ENCODE results near the gene GMPPA. TPM values are rescaled to one million over a fixed set of nuclear protein-coding genes. Genes with fewer than 3 reads are reported as not detected.
A peak's percentile ranks its signal among the peaks of the same experiment; 100 is the strongest.

The GMPPA gene
- total RNA-seq, 4 donors from 2014 or later = 22.6 to 37.8 (median 29.4) TPM

DNA sequence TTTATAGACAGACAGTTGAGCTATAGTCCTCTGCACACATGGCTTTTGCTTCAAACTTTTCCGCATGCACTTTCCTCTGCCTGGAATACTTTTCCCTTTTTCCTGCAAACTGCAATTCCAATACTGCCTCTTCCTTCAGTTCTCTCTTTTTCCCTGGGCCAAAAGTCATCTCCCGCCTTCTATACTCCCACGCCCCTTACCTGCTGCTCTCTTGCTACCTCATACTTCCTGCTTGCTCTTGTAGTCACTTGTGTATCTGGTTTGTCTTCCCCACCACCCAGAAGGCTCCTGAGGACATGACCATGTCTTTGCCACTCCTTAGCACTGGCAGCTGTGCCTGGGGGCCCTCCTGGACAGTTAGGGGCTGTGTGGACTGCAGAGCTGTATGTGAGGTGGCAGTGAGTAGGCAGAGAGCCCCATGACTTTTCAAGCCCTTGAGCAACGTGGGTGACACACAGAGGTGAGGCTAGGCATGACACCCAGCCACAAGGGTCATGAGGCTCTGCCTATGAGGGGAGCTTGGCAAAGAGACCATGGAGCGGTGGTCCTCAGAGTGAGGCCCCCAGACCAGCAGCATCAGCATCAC, 40.8 kb upstream of the GMPPA start:
- ATAC-seq (ENCODE audit: low FRiP score) = no peak

DNA sequence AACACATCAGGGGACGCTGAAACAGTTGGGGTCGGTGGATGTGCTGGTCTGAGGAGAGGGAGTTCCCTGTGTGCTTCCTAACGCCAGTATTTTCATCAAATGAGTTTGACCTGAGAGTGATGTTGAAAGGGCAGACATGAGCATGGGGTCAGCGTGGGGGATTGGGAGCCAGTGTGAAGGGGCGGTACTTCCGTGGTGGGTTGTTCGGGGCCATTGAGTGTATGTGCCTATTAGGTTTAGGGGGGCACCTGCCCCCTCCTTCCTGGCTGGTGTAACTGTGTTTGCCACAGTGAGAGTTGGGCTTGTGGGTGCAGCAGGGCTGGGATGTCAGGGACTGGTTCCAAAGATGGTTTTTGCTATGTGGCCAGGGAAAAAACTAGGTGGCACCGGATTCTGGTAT, 39.7 kb upstream of the GMPPA start:
- TF ChIP-seq, protein P1, sequence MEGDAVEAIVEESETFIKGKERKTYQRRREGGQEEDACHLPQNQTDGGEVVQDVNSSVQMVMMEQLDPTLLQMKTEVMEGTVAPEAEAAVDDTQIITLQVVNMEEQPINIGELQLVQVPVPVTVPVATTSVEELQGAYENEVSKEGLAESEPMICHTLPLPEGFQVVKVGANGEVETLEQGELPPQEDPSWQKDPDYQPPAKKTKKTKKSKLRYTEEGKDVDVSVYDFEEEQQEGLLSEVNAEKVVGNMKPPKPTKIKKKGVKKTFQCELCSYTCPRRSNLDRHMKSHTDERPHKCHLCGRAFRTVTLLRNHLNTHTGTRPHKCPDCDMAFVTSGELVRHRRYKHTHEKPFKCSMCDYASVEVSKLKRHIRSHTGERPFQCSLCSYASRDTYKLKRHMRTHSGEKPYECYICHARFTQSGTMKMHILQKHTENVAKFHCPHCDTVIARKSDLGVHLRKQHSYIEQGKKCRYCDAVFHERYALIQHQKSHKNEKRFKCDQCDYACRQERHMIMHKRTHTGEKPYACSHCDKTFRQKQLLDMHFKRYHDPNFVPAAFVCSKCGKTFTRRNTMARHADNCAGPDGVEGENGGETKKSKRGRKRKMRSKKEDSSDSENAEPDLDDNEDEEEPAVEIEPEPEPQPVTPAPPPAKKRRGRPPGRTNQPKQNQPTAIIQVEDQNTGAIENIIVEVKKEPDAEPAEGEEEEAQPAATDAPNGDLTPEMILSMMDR (IDR thresholded peaks at IDR 0.05) = no peak
- no peak for DNase-seq (ENCODE audit: low spot score)
- no peak for ATAC-seq (ENCODE audit: low FRiP score)

More for the DNA sequence above, 40.8 kb upstream of the GMPPA start:
- TF ChIP-seq, protein P1 (IDR thresholded peaks at IDR 0.05) = no peak
- DNase-seq (ENCODE audit: low spot score) = no peak

DNA sequence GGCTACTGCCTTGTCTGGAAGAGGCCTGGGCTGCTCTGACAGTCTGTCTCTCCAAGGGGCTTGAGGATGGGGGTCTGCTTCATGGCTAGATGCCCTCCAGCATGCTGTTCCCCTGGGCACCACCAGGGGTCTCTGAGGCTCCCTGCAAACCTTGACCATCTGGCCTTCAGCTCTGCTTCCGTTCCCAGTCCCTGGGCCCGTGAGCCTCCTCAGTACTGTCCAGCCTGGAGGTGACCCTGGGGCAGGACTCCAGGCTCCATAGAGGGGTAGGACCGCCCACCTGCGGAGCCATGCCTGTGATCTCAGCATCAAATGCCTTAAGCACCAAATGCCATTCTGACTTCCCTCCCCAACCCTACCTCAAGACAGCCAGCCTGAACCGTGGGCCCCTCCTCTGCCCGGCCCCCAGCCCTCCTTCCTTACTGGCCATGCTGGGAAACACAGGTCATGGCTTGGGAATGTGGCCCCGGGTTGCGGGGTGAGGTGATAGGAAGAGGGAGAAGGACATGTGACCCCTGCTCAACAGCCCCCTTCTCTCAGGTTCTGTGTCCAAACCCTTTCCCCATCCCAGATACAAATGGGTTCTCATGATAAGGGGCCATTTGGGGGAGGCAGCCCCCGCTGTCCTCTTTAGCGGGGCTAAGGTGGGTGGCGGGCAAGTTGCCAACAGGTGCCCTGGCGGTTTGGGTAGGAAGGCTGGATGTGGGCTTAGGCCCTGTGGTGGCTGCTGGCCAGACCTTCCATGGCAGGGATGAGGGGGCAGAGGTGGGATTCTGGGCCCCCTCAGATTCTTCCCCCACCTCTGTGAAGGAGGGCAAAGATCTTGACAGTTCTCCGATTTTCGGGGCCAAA, 39.0 kb upstream of the GMPPA start:
- ATAC-seq (ENCODE audit: low FRiP score) (peak; percentile 60), DNase-seq (ENCODE audit: low spot score) (no peak)
- TF ChIP-seq, protein P1 (IDR thresholded peaks at IDR 0.05) = no peak

DNA sequence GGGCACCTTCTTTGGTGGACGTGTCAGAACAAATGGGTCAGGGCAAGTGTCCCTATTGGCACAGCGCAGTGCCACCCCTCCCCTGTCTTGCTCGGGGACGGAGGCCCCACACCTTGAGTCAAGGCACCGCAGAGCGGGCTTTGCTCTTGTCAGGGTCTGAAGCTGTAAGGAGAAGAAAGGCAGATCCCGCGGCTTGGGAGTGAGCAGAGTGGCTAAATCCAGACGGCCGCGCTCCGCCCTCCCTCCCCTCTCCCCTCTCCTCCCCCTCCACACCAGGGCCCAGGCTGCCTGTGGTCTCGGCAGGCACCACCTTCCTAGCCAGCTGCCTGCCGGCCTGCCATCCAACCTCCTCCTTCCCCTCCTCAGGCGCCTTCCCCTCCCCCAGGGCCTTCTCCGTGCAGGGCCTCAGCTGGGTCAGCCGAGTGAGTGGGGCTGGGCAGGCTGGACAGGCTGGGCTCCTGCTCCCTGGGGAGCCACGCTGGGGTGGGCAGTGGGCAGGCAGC, 38.2 kb upstream of the GMPPA start:
- DNase-seq (ENCODE audit: low spot score) (no peak), ATAC-seq (ENCODE audit: low FRiP score) (peak; percentile 50)
- TF ChIP-seq, protein P1 (IDR thresholded peaks at IDR 0.05) = no peak

DNA sequence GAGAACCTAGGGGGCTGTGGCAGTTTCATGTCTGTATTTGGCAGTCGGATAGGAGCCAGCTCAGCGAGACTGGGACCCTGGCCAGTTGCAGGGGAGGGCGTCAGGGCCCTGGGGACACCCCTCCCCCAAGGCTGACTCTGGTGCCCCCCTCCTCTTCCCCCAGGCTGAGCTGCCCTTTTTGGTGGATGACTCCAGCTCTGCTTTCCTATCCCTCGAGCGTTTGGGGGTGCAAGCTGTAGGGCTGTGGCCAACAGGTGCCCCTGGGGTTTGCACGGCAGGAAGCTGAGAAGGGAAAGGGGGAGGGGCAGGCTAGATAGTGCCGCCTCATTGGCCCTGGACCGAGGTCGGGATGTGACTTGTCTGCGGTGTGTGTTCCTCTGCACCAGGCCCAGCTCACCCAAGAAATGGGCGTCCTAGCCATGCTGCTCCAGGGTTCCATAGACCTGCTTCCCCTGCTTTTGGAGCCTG, 37.6 kb upstream of the GMPPA start:
- TF ChIP-seq, protein P1 (IDR thresholded peaks at IDR 0.05) = no peak
- ATAC-seq (ENCODE audit: low FRiP score) (peak; percentile 10), DNase-seq (ENCODE audit: low spot score) (no peak)

DNA sequence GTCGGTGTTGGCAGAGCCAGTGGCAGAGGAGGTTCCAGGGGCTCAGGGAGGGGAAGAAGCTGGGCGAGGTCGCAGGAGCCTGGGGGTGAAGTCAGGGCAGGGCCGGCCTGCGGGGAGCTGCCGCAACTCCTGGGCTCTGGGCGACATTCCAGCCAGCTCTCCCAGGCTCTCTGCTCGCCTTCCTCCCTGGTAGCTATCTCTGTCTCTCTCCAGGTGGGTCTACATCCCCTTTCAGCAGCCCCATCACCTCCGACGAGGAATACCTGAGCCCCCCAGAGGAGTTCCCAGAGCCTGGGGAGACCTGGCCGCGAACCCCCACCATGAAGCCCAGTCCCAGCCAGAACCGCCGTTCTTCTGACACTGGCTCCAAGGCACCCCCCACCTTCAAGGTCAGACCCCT, 37.0 kb upstream of the GMPPA start:
- TF ChIP-seq, protein P1 (IDR thresholded peaks at IDR 0.05) = no peak
- ATAC-seq (ENCODE audit: low FRiP score) = no peak

More for the DNA sequence above, 37.0 kb upstream of the GMPPA start:
- no peak for DNase-seq (ENCODE audit: low spot score)

Data from omental fat pad (tissue), 4 donors.